Uterus (tissue), 4 donors: Measurements from ENCODE around the gene AUTS2. TPM values are rescaled to one million over a fixed set of nuclear protein-coding genes. Genes with fewer than 3 reads are reported as not detected.

Experiments used
- DNase-seq, 2 donors: peaks; one replicate each; pipeline ENCODE4 v3.0.0-alpha.2; 2019 to 2020
- H3K27ac ChIP-seq, 2 donors: fragments of 200-600 bp; sonication (generic); 1 replicate in 1 of 2; 2 replicates in 1 of 2; pipeline ENCODE4 v1.5.1; 2016 to 2018
- H3K27me3 ChIP-seq, 2 donors: fragments of 200-600 bp; sonication (generic); one replicate each; pipeline ENCODE4 v1.5.1; 2018 to 2019; ENCODE audit warnings: control low read depth in 1 of 2
- H3K36me3 ChIP-seq, 2 donors: fragments of 200-600 bp; sonication (generic); one replicate each; pipeline ENCODE4 v1.5.1; 2019; ENCODE audit warnings: control low read depth in 1 of 2
- H3K4me1 ChIP-seq, 2 donors: fragments of 200-600 bp; sonication (generic); one replicate each; pipeline ENCODE4 v1.5.1; 2018 to 2019; ENCODE audit warnings: control low read depth in 1 of 2
- H3K4me3 ChIP-seq, 2 donors: fragments of 200-600 bp; sonication (generic); 1 replicate in 1 of 2; 2 replicates in 1 of 2; pipeline ENCODE4 v1.5.1; 2018 to 2019; ENCODE audit warnings: mild to moderate bottlenecking in 1 of 2
- H3K9me3 ChIP-seq, 2 donors: fragments of 200-600 bp; sonication (generic); one replicate each; pipeline ENCODE4 v1.5.1; 2019; ENCODE audit warnings: control low read depth in 1 of 2
- CTCF ChIP-seq, 4 experiments: fragments of 200-600 bp in 2 of 4; fragments of 450-650 bp in 2 of 4; sonication (generic) in 2 of 4; IDR thresholded peaks; one replicate each; pipeline ENCODE4 v1.5.1; 2016 to 2019; ENCODE audit warnings: antibody characterized with exemption in 4 of 4, mild to moderate bottlenecking in 2 of 4, moderate library complexity in 1 of 4
- POLR2A ChIP-seq, 2 donors: fragments of 450-650 bp; IDR thresholded peaks; one replicate each; pipeline ENCODE4 v1.6.1; 2016; ENCODE audit warnings: antibody characterized with exemption in 2 of 2, mild to moderate bottlenecking in 1 of 2, moderate library complexity in 1 of 2
- intact Hi-C: fragments of 100-400 bp; cut with DNase I; formaldehyde crosslinking; loops from one replicate; pipeline ENCODE4 v1.15.1; 2023; ENCODE audit warnings: low total_unique reads
- total RNA-seq, 4 donors: library from RNA; depleted of rRNA in 3 of 4; stranded (reverse); fragments of >200 nt in 3 of 4; gene quantifications; one replicate each; pipeline versions ENCODE4 v1.1.0 to v1.2.4, GENCODE V29; 2014 to 2023
- donor health status: DM: yes; HTN: yes; CAD: no.

AUTS2 gene
- total RNA-seq, 4 donors from 2014 or later: 10.5 to 58.2 (median 30.0) TPM

DNA sequence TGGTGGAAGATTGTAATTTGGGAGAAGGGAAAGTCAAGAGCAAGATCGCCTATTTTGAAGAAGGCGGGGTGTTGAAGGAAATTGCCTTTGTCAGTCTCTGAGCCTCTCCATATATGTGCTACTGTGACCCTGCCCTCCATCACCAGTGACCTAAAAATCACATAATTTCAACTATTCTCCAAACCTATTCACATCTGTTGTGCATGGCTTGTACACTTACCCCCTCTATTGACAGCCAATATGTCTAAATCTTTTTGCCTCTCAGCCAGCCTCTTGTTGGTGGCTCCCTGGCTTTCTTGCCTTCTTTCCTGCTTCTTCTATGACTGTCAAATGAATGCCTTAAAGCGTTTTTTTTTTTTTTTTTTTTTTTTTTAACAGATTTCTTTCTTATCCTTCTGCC is 295.6 kb downstream of the AUTS2 start:
- Histone ChIP-seq H3K27me3 (no peaks in the 10 kb centered on the region), H3K27ac (no peak overlapping the region), H3K9me3 (no peaks in the 10 kb centered on the region), H3K4me1 (no peaks in the 10 kb centered on the region), H3K4me3 (no peak overlapping the region), H3K36me3 (no peaks in the 10 kb centered on the region)
- DNase-seq: no peak
- intact Hi-C loops: no loop called here
- TF ChIP-seq CTCF (IDR thresholded peaks at IDR 0.05) (peak in 2 of 4 experiments; percentile 9 to 20), POLR2A (IDR thresholded peaks at IDR 0.05) (no peak)

- DNase-seq: no peak
- no peak for TF ChIP-seq POLR2A (IDR thresholded peaks at IDR 0.05)
- TF ChIP-seq CTCF (IDR thresholded peaks at IDR 0.05): no peak
- no peak overlapping the region for H3K27ac ChIP-seq
- intact Hi-C loops: no loop called here
- H3K4me3 ChIP-seq: no peak overlapping the region
- H3K4me1 ChIP-seq: no peaks in the 10 kb centered on the region
- H3K36me3 ChIP-seq: no peaks in the 10 kb centered on the region
- no peaks in the 10 kb centered on the region for H3K27me3 ChIP-seq
- no peaks in the 10 kb centered on the region for H3K9me3 ChIP-seq
Measured at GRCh38 chr7:69895446-69895845, 297.2 kb downstream of the AUTS2 start.

DNA sequence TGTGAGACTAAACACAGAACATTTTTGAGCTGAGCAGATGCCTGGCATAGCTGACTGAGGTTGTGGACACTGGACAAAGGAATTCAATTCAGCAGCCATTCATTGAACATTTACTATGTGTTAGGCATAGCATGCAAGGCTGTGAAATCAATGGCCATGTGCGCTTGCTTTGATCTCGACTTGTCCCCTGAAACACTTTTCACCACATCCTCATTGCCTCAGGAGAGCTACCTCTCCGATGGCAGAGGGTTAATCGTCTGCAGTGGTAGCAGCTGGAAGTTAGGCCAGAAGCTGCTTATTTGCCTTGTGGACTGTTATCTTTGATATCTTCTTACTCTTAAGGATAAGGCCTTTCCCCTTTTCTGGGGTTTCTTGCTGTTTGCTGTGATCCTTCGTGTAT is 297.8 kb downstream of the AUTS2 start:
- no peaks in the 10 kb centered on the region for H3K36me3 ChIP-seq
- no peak overlapping the region for H3K4me3 ChIP-seq
- no peak overlapping the region for H3K27ac ChIP-seq
- no peaks in the 10 kb centered on the region for H3K27me3 ChIP-seq
- no peaks in the 10 kb centered on the region for H3K9me3 ChIP-seq
- intact Hi-C loops: no loop called here
- TF ChIP-seq POLR2A (IDR thresholded peaks at IDR 0.05) (no peak), CTCF (IDR thresholded peaks at IDR 0.05) (no peak)
- no peaks in the 10 kb centered on the region for H3K4me1 ChIP-seq
- no peak for DNase-seq

GRCh38 chr7:69898189-69898588 is 299.9 kb downstream of the AUTS2 start:
- Histone ChIP-seq H3K4me3 (no peak overlapping the region), H3K27me3 (no peaks in the 10 kb centered on the region), H3K36me3 (no peaks in the 10 kb centered on the region), H3K4me1 (no peaks in the 10 kb centered on the region), H3K9me3 (no peaks in the 10 kb centered on the region), H3K27ac (no peak overlapping the region)
- TF ChIP-seq POLR2A (IDR thresholded peaks at IDR 0.05) (no peak), CTCF (IDR thresholded peaks at IDR 0.05) (no peak)
- intact Hi-C loops: no loop called here
- no peak for DNase-seq

DNA sequence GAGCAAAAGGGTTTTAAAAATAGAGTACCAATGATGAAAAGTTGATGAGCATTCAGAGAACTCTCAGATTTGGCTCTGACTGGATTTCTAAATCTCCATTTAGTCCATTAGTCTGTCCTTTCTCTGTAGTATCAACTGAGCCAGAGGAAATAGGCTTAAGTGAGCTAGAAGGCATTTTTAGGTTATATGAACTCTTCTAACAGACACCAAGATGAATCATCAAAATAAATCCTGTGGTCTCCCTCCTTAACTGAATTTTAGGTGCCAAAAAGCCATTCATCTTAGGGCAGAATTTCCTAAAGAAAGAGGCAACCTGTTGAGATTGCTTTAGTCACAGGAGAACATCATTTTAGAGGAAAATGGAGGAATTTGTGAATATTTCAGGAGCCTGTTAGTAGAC is 305.1 kb downstream of the AUTS2 start:
- Histone ChIP-seq H3K36me3 (no peaks in the 10 kb centered on the region), H3K9me3 (no peaks in the 10 kb centered on the region), H3K27ac (no peak overlapping the region), H3K27me3 (no peaks in the 10 kb centered on the region), H3K4me3 (no peak overlapping the region), H3K4me1 (no peaks in the 10 kb centered on the region)
- intact Hi-C loops: no loop called here
- TF ChIP-seq CTCF (IDR thresholded peaks at IDR 0.05): no peak
- no peak for DNase-seq
